Upper lobe of left lung (tissue), 4 donors: ENCODE measurements around the gene TCHP.

Experiments
- EP300 ChIP-seq, 4 donors: sonication (generic); formaldehyde crosslinking; IDR thresholded peaks; one replicate each; pipeline ENCODE4 v1.5.1; 2017; ENCODE audit warnings: antibody characterized with exemption in 4 of 4, control low read depth in 2 of 4
- POLR2A ChIP-seq, 4 donors: fragments of 450-650 bp; IDR thresholded peaks; one replicate each; pipeline ENCODE4 v1.5.1; 2016 to 2017; ENCODE audit warnings: antibody characterized with exemption in 4 of 4, mild to moderate bottlenecking in 2 of 4
- POLR2AphosphoS5 ChIP-seq, 2 donors: sonication (generic); formaldehyde crosslinking; IDR thresholded peaks; one replicate each; pipeline ENCODE4 v1.5.1; 2017; ENCODE audit warnings: antibody characterized with exemption in 2 of 2
- TF ChIP-seq, protein P1 (sequence below), 6 experiments: fragments of 450-650 bp in 4 of 6; fragments of 200-600 bp in 2 of 6; sonication (generic) in 2 of 6; IDR thresholded peaks; one replicate each; pipeline ENCODE4 v1.5.1; 2016 to 2019; ENCODE audit warnings: antibody characterized with exemption in 6 of 6

DNA sequence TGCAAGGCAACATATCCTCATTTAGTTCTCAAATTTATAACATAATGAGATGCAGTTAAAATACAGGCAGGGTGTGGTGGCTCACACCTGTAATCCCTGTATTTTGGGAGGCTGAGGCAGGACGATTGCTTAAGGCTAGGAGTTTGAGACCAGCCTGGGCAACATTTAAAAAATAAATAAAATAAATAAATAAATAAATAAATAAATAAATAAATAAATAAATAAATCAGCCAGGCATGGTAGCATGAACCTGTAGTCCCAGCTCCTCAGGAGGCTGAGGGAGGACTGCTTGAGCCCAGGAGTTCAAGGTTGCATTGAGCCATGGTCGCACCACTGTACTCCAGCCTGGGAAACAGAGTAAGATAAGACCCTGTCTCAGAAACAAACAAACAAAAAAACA is 39.4 kb downstream of the TCHP start:
- TF ChIP-seq, protein P1, sequence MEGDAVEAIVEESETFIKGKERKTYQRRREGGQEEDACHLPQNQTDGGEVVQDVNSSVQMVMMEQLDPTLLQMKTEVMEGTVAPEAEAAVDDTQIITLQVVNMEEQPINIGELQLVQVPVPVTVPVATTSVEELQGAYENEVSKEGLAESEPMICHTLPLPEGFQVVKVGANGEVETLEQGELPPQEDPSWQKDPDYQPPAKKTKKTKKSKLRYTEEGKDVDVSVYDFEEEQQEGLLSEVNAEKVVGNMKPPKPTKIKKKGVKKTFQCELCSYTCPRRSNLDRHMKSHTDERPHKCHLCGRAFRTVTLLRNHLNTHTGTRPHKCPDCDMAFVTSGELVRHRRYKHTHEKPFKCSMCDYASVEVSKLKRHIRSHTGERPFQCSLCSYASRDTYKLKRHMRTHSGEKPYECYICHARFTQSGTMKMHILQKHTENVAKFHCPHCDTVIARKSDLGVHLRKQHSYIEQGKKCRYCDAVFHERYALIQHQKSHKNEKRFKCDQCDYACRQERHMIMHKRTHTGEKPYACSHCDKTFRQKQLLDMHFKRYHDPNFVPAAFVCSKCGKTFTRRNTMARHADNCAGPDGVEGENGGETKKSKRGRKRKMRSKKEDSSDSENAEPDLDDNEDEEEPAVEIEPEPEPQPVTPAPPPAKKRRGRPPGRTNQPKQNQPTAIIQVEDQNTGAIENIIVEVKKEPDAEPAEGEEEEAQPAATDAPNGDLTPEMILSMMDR (IDR thresholded peaks at IDR 0.05), result no peak
- TF ChIP-seq POLR2A (IDR thresholded peaks at IDR 0.05) (no peak), EP300 (IDR thresholded peaks at IDR 0.05) (no peak), POLR2AphosphoS5 (IDR thresholded peaks at IDR 0.05) (no peak)
